ENCODE measurements around the gene SHOC2. TPM values are rescaled to one million over a fixed set of nuclear protein-coding genes. Genes with fewer than 3 reads are reported as not detected.

SHOC2 gene
- polyA plus RNA-seq, 1 donor (not counting 4 experiments of a cell fraction or from before 2014, with no cell fraction given), result 27.7 TPM

DNA sequence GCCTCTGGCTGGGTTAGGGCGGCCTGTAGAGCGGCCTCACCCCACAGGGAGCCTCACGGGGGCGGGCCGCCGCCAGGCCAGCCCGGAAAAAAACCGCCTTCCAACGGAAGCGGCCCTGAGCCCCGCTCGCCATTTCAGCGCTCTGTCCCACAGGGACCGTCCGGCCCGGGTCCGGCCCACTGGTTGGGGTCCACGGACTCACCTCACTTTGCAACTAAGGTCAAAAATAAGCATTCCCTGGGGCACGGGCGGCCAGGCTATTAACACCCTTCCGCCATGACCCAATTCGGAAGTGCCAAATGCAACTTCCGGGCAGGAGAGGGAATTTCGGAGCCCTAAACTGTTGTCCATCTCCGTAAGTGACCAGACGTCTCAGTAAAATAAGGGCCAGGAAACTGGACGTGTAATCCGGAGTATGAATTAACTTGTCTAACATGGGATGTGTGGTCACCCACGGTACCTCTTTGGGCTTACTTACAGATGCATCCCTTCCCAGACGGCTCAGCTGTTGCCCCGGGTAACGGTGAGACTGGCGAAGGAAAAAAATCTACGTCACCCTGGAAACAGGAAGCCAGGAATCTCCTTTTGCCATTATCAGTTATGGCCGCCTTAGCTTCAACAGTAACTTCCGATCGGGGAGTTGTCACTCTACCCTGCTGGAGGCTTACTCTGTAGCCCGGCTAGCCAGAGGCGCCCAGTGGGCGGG, 608 bp upstream of the SHOC2 start, which contains the start of gene BBIP1:
Gene BBIP1, minus strand, starts transcription at position 538 of the 706 bp plus-strand sequence. CDS start 1,023 bp downstream, outside the sequence.
- no peaks in the 10 kb centered on the region for H3K27me3 ChIP-seq (ENCODE audit: control insufficient read depth, extremely low read depth, insufficient read depth, low read length)
- H3K9ac ChIP-seq (ENCODE audit: control insufficient read depth, extremely low read depth, insufficient read depth, low read length), result peak within 1 kb of the TSS; percentile 97
- H3K4me2 ChIP-seq (ENCODE audit: control insufficient read depth, extremely low read depth, insufficient read depth, low read depth, low read length), result peak within 1 kb of the TSS; percentile 97
- DNase-seq (ENCODE audit: low read depth, low spot score), result peak; percentile 95
- no peak for TF ChIP-seq EZH2 (IDR thresholded peaks at IDR 0.05; ENCODE audit: low read length)
- TF ChIP-seq, protein P1, sequence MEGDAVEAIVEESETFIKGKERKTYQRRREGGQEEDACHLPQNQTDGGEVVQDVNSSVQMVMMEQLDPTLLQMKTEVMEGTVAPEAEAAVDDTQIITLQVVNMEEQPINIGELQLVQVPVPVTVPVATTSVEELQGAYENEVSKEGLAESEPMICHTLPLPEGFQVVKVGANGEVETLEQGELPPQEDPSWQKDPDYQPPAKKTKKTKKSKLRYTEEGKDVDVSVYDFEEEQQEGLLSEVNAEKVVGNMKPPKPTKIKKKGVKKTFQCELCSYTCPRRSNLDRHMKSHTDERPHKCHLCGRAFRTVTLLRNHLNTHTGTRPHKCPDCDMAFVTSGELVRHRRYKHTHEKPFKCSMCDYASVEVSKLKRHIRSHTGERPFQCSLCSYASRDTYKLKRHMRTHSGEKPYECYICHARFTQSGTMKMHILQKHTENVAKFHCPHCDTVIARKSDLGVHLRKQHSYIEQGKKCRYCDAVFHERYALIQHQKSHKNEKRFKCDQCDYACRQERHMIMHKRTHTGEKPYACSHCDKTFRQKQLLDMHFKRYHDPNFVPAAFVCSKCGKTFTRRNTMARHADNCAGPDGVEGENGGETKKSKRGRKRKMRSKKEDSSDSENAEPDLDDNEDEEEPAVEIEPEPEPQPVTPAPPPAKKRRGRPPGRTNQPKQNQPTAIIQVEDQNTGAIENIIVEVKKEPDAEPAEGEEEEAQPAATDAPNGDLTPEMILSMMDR (optimal IDR thresholded peaks at IDR 0.05 in 1 of 3, IDR thresholded peaks at IDR 0.05 in 1 of 3, conservative IDR thresholded peaks at IDR 0.05 in 1 of 3; ENCODE audit: extremely low read depth in 1 of 3, insufficient read depth in 2 of 3, low read length in 3 of 3), result no peak
- peak within 1 kb of the TSS; percentile 74 to 98 (median 97) for H3K4me3 ChIP-seq (ENCODE audit: control insufficient read depth in 2 of 3, extremely low read depth in 1 of 3, insufficient read depth in 2 of 3, low read depth in 1 of 3, low read length in 3 of 3)
- H4K20me1 ChIP-seq (ENCODE audit: control insufficient read depth, extremely low read depth, insufficient read depth, low read length), result no peaks in the 10 kb centered on the region
- peak within 1 kb of the TSS; percentile 94 for H3K27ac ChIP-seq (ENCODE audit: control insufficient read depth, insufficient read depth, low read length)
- H3K79me2 ChIP-seq (ENCODE audit: control insufficient read depth, insufficient read depth, low read length), result peaks cover 40% of the 10 kb centered on the region
- dilution Hi-C loops (cut with MboI; ENCODE audit: extremely low pct_ligation_motif_present, low sequenced_read_pairs), result no loop called here
- peak; percentile 87 for FAIRE-seq
- H3K9me1 ChIP-seq (ENCODE audit: control insufficient read depth, extremely low read depth, insufficient read depth, low read length), result no peaks in the 10 kb centered on the region
- H2AFZ ChIP-seq (ENCODE audit: control insufficient read depth, low read length), result peak within 1 kb of the TSS; percentile 90
- no peaks in the 10 kb centered on the region for H3K9me3 ChIP-seq (ENCODE audit: control insufficient read depth, low read depth, low read length)
- no peaks in the 10 kb centered on the region for H3K36me3 ChIP-seq (ENCODE audit: control insufficient read depth in 2 of 2, extremely low read depth in 1 of 2, insufficient read depth in 2 of 2, low read length in 2 of 2)
- peaks cover 10% of the 10 kb centered on the region for H3K4me1 ChIP-seq (ENCODE audit: control insufficient read depth, extremely low read depth, insufficient read depth, low read length)

DNA sequence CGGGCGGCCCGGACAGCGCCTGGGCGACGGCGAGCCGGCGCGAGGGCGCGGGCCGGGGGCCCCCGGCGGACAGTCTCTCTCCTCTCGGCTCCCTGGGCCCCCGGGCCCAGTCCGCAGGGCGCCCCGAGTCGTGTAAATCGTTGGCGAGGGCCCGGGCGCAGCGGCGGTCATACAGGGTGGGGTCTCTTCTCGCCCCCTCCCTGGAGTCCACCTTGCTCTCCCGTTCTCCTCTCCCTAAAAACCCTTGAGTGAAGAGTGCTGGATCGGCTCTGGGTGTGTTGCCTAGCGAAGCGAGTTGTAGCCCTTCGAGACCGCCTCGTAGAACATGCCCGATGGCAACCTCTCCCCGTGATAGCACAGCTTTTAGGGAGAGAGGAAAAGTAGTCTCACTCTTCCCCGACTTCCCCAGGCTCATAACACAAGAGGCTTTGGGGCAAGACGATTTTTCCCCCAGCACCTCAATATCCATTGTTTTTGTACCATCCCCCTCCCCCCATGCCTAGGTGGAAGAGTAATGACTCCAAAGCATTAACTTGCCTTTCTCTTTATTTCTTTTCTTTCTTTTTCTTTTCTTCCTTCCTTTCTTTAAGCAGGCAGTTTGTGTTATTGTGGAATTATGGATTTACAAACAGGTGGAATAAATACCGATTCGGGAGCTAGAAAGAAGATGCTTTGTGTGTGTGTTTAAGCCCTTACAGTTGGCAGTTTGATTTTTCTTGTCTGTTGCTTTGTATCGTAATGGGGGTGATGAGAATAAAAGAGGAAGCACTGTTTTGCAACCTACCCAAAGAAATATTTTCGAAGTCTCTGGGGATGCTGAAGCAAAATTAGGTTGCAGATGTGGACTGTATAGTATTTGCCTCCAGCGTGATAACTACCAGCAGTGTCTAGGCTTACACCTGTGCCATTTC, 822 bp downstream of the SHOC2 start:
- H3K4me1 ChIP-seq (ENCODE audit: control insufficient read depth, extremely low read depth, insufficient read depth, low read length), result peaks cover 10% of the 10 kb centered on the region
- H3K9me3 ChIP-seq (ENCODE audit: control insufficient read depth, low read depth, low read length), result no peaks in the 10 kb centered on the region
- peak overlapping the region; percentile 76 for H2AFZ ChIP-seq (ENCODE audit: control insufficient read depth, low read length)
- no peaks in the 10 kb centered on the region for H4K20me1 ChIP-seq (ENCODE audit: control insufficient read depth, extremely low read depth, insufficient read depth, low read length)
- peak overlapping the region; percentile 89 for H3K27ac ChIP-seq (ENCODE audit: control insufficient read depth, insufficient read depth, low read length)
- DNase-seq (ENCODE audit: low read depth, low spot score), result no peak
- peak overlapping the region; percentile 71 to 98 (median 97) for H3K4me3 ChIP-seq (ENCODE audit: control insufficient read depth in 2 of 3, extremely low read depth in 1 of 3, insufficient read depth in 2 of 3, low read depth in 1 of 3, low read length in 3 of 3)
- FAIRE-seq, result peak; percentile 46
- H3K36me3 ChIP-seq (ENCODE audit: control insufficient read depth in 2 of 2, extremely low read depth in 1 of 2, insufficient read depth in 2 of 2, low read length in 2 of 2), result no peaks in the 10 kb centered on the region
- TF ChIP-seq EZH2 (IDR thresholded peaks at IDR 0.05; ENCODE audit: low read length), result no peak
- TF ChIP-seq, protein P1 (optimal IDR thresholded peaks at IDR 0.05 in 1 of 3, IDR thresholded peaks at IDR 0.05 in 1 of 3, conservative IDR thresholded peaks at IDR 0.05 in 1 of 3; ENCODE audit: extremely low read depth in 1 of 3, insufficient read depth in 2 of 3, low read length in 3 of 3), result no peak
- peak overlapping the region; percentile 97 for H3K4me2 ChIP-seq (ENCODE audit: control insufficient read depth, extremely low read depth, insufficient read depth, low read depth, low read length)
- H3K79me2 ChIP-seq (ENCODE audit: control insufficient read depth, insufficient read depth, low read length), result peaks cover 53% of the 10 kb centered on the region
- H3K9ac ChIP-seq (ENCODE audit: control insufficient read depth, extremely low read depth, insufficient read depth, low read length), result peak overlapping the region; percentile 95
- H3K9me1 ChIP-seq (ENCODE audit: control insufficient read depth, extremely low read depth, insufficient read depth, low read length), result no peaks in the 10 kb centered on the region
- dilution Hi-C loops (cut with MboI; ENCODE audit: extremely low pct_ligation_motif_present, low sequenced_read_pairs), result no loop called here
- H3K27me3 ChIP-seq (ENCODE audit: control insufficient read depth, extremely low read depth, insufficient read depth, low read length), result no peaks in the 10 kb centered on the region
